Endometrial microvascular endothelial cells (primary cell): Measurements from ENCODE around the gene SMKR1. TPM values are rescaled to one million over a fixed set of nuclear protein-coding genes. Genes with fewer than 3 reads are reported as not detected.
"Not testable (repeated sequence)": the region's sequence is repeated elsewhere in the genome, so short reads cannot be mapped to it uniquely, and the experiment has no call there.

Experiments used
- in situ Hi-C: cut with HindIII; loops from 2 replicates; pipeline ENCODE4 v1.10.0; 2017; ENCODE audit warnings: low sequenced_read_pairs, low pct_unique_long_range_greater_than_20kb; ENCODE audit errors: inconsistent ontology term
- total RNA-seq: library from RNA; depleted of rRNA; stranded (reverse); fragments of >200 nt; gene quantifications from one replicate; pipeline ENCODE4 v1.2.3, GENCODE V29; 2015; ENCODE audit errors: inconsistent ontology term

Gene SMKR1
- total RNA-seq, 1 donor from 2014 or later, result not detected

DNA sequence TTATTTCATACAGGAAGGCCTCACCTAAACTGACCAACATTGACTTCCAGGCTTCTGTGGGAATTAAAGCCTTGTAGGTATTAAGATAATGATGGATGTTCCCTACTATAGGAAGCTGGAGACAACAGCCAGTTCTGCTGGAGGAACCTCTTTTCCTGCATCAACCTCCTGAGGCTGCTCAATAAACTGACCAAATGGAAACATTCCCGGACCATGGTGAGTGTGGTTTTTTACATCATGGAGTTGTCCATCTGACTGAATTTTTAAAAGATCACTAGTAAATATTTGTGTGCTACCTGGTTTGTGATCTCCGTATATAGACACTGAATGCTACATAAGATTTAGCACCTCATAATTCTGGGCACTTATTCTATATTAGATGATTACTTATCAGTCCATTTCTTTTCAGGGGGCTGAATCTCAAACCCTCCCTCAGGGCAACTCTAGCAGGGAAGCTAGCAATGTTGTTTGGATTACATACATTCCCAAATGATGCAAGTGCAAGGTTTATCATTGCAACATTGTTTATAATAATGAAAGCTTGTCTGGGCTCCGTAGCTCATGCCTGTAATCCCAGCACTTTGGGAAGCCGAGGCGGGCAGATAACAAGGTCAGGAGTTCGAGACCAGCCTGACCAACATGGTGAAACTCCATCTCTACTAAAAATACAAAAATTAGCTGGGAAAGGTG, 21.5 kb upstream of the SMKR1 start:
- in situ Hi-C loops, result no loop called here

DNA sequence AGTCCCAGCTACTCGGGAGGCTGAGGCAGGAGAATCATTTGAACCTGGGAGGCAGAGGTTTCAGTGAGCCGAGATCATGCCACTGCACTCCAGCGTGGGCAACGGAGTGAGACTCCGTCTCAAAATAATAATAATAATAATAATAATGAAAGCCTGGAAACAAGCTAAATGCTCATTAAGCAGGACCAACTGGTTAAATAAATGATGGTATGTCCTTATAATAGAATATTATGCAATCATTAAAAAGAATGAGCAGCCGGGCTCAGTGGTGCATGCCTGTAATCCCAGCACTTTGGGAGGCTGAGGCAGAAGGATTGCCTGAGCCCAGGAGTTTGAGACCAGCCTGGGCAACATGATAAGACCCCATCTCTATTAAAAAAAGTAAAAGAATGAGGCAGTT, 21.0 kb upstream of the SMKR1 start:
- in situ Hi-C loops, result not testable (repeated sequence)

DNA sequence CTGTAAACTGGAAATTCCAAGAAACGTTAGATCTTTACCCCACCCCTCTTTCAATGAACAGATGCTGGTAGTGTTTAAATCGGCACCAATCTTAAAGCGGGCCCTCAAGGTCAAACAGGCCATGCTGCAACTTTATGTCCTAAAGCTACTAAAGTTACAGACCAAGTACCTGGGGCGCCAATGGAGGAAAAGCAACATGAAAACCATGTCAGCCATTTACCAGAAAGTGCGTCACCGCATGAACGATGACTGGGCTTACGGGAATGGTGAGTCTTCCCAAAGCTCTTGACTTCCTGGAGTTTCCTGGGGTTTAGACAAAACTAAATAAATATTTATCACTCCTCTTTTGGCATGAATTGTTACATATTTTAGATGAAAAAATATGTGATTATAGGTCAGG, 19.6 kb upstream of the SMKR1 start:
- in situ Hi-C loops, result no loop called here

GRCh38 chr7:129489491-129489890, 12.8 kb upstream of the SMKR1 start:
- in situ Hi-C loops, result no loop called here

DNA sequence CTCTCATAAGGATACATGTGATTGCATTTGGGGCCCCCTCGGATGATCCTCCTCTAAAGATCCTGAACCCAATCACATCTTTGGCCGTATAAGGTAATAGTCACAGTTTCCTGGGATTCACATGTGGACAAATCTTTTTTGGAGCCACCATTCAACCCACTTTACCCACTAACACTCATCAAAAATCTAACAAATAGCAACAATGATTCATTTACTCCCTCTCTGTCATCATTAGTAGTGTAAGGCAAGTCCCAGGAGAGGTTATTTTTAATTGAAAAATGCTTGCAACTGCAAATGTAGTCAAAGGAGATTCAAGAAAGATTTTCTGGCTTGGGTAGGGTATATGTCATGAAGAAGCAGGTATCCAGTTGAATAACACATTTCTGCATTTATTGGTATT, 9.9 kb upstream of the SMKR1 start:
- in situ Hi-C loops, result no loop called here

GRCh38 chr7:129493555-129493954, 8.8 kb upstream of the SMKR1 start:
- in situ Hi-C loops, result no loop called here

- in situ Hi-C loops, result no loop called here
Observed at GRCh38 chr7:129494041-129494440, 8.3 kb upstream of the SMKR1 start.

GRCh38 chr7:129495987-129496386, 6.3 kb upstream of the SMKR1 start:
- in situ Hi-C loops, result no loop called here

DNA sequence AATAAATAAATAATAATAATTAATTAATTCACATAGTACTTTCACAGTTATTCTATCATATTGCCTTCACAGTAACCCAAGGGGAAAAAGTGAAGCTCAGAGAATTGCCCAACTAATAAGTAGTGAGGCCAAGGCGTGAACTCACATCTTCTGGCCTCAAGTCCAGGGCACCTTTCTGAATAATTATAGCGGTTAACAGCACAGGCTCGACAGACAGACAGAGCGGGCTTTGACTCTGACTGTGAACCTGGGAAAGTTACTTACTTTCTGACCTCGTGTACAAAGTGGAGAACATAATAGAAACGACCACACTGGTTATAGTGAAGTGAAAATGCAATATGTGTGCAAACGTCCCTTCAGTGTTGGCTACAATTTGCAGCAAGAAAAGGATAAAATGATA, 5.7 kb upstream of the SMKR1 start:
- in situ Hi-C loops, result no loop called here

- in situ Hi-C loops, result no loop called here
Observed at GRCh38 chr7:129497156-129497555, 5.2 kb upstream of the SMKR1 start.

GRCh38 chr7:129498021-129498420, 4.3 kb upstream of the SMKR1 start:
- in situ Hi-C loops, result no loop called here

GRCh38 chr7:129499999-129500398, 2.3 kb upstream of the SMKR1 start:
- in situ Hi-C loops, result no loop called here

- in situ Hi-C loops, result no loop called here
Observed at GRCh38 chr7:129502708-129503685, 666 bp downstream of the SMKR1 start.

DNA sequence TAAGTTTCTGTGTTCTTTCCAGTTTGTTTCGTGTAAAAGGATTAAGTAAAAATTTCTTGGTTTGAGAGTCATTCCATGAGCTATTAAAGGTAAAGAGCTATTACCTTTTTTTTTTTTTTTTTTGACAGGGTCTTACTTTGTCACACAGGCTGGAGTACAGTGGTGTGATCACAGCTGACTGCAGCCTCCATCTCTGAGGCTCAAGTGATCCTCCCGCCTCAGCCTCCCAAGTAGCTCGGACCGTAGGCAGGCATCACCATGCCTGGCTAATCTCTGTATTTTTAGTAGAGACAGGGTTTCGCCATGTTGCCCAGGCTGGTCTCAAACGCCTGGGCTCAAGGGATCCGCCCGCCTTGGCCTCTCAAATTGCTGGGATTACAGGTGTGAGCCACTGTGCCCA, 1.4 kb downstream of the SMKR1 start:
- in situ Hi-C loops, result no loop called here

DNA sequence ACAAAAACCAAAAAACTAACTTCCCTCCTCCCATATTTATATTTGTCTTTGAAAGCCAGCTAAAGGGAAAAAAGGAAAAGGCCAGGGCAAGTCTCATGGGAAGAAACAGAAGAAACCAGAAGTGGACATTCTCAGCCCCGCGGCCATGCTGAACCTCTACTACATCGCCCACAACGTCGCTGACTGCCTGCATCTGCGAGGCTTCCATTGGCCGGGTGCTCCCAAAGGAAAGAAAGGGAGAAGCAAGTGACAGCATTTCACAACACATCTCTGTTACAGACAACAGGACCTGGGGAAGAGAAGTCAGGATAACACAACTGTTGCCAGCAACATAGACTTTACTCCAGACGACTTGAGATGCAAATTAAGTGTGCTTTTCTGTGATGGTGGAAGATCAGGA, 9.9 kb downstream of the SMKR1 start:
- in situ Hi-C loops, result no loop called here

- in situ Hi-C loops, result no loop called here
Observed at GRCh38 chr7:129513546-129513945, 11.2 kb downstream of the SMKR1 start.

DNA sequence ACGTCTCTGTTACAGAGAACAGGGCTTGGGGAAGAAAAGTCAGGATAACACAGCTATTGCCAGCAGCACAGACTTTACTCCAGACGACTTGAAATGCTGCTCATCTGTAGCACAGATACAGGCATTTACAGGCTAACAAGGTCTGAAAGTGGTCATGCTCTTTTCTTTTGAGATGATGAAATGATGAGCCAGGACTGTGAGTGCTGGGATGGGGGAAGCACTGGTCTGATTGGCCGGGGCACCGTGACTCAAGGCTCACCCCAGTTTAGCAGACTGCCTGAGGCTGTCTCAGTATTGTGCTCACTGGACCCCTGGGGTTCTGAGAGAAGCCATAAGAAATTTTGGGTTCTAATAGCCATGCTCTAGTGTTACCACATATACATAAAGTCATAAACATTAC, 12.4 kb downstream of the SMKR1 start:
- in situ Hi-C loops, result no loop called here

GRCh38 chr7:129515381-129515780, 13.1 kb downstream of the SMKR1 start:
- in situ Hi-C loops, result no loop called here

DNA sequence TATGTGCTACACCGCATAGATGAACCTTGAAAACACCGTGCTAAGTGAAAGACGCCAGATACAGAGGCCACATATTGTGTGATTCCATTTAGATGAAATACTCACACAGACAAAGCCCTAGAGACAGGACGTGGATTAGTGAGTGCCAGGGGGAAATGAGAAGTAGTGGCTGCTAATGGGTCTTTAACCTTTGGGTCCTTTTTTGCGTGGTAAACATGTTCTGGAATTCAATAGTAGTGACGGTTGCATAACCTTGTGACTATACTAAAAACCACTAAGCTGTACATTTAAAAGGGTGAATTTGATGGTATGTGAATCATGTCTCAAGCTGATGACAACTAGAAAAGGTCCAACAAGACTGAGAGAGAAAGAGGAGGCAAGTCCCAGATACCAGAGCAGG, 15.6 kb downstream of the SMKR1 start:
- in situ Hi-C loops, result no loop called here

DNA sequence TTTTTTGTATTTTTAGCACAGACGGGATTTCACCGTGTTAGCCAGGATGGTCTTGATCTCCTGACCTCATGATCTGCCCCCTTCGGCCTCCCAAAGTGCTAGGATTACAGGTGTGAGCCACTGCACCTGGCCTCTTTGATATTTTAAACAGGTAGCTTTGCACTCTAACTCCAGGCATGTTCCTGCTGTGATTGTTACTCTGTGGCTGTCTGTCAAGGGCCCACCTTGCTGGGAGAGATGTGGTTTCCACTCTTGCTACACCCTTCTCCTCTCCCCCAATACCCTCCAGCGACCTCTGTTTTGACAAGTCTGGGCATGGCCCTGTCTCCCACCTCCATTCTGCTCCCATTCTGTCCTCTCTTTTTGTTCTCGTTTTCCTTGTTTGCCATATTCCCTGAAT, 17.1 kb downstream of the SMKR1 start:
- in situ Hi-C loops, result no loop called here
